HG03571 (cell line): ENCODE results near the gene EIF5A.
"Not testable (repeated sequence)": the region's sequence is repeated elsewhere in the genome, so short reads cannot be mapped to it uniquely, and the experiment has no call there.

ENCODE experiments used
- ATAC-seq: cut with Tn5 transposase; IDR thresholded peaks from one replicate; pipeline ENCODE4 v1.9.1; 2021; ENCODE audit not compliant: unreplicated experiment

The EIF5A gene

DNA sequence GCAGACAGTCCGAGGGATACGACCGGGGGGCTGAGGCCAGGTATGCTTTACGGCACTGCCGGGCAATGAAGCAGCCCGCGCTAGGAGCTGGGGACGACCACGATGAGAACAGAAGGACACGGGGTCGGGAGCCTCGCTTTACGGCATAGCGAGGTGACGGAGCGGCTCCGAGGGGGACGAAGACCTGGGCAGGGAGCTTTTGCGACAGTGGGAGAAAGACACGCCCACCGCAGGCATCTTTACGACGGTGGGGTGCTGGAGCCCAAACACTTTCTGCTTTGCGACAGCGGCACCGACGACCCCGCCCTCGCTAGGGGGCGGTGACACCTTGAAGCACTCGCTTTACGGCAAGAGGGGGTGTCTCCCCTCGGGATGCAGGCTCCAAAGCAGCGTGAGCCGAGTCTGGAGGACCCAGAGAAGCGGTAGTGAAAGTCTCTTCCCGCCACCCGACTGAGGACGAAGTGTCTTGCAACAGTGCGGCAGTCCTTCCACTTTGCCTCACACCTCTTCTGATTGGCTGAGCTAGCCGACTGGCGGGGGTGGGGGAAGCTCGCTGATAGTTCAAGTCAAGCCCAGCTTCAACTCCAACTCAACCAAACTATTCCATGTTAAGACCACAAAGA lies 22.1 kb downstream of the EIF5A start:
- peak; percentile 44 for ATAC-seq

- ATAC-seq, result peak; percentile 29
These were observed 22.7 kb downstream of the EIF5A start for GRCh38 chr17:7329997-7330637.

GRCh38 chr17:7330638-7331015 lies 23.2 kb downstream of the EIF5A start:
- ATAC-seq, result no peak

DNA sequence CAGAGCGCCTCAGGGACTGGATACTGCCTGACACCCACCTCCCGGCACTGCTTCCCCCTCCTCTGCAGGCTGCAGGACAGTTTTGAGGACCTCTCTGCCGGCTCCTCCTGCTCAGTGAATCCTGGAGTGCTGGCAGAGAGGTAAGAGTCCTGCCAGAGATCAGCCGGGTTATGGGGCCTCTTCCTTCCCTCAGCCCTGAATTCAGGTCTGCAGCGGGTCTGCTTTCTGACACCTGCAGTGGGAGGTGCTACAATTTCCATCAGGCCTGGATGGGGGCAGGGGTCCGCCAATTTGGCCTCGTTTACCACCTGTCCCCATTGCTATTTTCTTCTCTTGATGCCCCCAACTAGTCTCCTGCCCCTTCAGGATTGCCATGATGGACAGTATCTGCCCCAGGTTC lies 24.7 kb downstream of the EIF5A start:
- ATAC-seq, result no peak

DNA sequence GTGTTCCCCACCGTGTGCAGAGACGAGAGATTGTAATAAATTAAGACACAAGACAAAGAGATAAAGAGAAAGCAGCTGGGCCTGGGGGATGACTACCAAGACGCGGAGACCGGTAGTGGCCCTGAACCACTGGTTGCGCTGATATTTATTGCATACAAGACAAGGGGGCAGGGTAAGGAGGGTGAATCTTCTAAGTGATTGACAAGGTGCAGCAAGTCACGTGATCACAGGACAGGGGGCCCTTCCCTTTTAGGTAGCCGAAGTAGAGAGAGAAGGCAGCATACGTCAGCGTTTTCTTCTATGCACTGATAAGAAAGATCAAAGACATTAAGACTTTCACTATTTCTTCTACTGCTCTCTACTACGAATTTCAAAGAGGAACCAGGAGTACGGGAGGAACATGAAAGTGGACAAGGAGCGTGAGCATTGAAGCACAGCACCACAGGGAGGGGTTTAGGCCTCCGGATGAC lies 25.2 kb downstream of the EIF5A start:
- not testable (repeated sequence) for ATAC-seq

DNA sequence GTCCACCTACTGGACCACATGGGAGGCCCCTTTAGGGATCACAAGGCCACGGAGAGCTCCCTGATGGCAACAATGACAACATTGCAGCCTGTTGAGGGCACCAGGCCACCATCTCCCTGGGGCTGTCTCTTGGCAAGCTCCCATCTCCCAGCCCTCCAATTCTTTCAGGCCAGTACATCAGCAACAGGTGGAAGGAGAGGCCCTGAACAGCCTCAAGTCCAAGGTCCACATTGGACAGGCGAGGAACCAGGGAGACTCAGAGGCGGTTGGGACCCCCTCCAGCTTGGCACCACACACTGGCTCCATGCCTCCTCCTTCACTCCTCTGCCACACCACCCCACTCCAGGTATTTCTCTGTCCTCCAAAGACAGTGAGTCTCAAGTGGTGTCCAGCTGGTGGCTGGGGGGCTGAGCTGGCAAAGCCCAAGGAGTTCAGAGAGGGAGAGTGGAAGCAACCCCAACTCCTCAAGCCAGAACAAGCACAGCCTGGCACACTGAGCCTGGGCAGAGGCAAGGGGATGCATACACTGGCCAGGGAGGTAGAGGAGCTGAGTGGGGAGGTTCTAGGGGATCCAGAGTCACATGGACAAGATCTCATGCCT lies 27.6 kb downstream of the EIF5A start:
- no peak for ATAC-seq

DNA sequence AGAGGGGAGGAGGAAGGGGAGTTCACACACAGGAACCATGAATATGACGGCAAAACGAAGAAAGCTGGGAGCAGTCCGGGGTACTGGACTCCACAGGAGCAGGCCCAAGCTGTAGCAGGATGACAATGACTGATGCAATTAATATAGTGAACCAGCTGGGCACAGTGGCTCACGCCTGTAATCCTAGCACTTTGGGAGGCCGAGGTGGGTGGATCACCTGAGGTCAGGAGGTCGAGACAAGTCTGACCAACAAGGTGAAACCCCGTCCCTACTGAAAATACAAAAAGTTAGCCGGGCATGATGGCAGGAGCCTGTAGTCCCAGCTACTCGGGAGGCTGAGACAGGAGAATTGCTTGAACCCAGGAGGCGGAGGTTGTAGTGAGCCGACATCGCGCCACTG lies 28.3 kb downstream of the EIF5A start:
- ATAC-seq, result not testable (repeated sequence)

DNA sequence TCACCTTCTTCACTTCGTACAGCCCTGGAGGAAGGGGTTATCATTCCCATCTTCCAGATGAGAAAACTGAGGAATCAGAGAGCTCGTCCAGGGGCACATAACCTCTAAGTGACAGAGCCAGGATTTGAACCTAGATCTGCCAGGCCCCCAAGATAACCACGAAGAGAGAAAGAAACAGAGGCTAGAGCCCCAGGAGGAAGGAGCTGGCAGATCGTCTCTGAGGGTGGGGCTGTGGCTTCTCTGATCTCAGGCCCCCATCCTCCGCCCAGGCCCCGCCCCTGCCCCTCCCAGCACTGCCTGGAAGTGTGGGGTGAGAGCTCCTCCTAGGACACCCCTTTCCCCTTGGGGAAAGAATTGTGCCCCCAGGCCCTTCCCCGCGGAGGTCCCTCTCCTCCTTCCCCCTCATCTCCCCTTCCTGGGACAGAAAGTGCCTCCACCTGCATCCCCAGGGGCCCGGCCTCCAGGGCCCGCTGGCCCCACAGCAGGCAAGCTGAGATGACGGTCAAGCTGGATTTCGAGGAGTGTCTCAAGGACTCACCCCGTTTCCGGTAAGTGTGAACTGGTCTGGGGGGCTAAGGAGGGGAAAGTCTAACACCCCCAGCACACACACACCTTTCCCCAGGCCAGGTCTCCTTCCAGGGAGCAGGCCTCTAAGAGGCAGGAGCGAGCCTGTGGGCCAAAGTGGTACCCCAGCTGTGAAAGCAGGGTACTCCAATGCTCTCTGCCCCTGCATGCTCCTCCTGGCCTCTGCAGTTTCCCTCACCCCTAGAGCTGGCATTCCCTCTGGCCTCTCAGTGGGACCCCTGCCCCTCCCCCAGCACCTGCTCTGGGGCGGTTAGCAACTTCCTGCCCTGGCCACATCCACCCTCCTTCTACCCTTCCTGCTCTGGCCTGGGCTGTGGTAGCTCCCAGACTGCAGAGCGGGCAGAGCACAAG lies 29.1 kb downstream of the EIF5A start, which contains the start of gene ACAP1:
TSS of gene ACAP1 (plus strand) at position 290 of the 936 bp plus-strand sequence. CDS start at position 496, 206 bp downstream.
- ATAC-seq, result no peak

- ATAC-seq, result not testable (repeated sequence)
These were observed 30.2 kb downstream of the EIF5A start for GRCh38 chr17:7337600-7337999.

DNA sequence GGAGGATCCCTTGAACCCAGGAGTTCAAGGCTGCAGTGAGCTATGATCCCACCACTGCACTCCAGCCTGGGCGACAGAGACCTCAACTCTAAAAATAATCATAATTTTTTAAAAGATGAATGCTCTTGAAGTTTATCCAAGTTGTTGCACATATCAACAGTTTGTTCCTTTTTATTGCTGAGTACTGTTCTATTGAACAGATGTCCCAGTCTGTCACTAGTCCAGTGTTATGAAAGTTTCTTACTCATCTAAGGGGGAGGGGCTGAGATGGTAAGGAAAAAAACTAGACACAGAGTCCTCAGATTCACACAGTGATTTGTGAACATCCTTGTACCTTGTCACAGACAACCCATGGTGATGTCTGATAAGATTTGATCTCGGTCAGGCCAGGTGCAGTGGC lies 32.8 kb downstream of the EIF5A start:
- ATAC-seq, result no peak

DNA sequence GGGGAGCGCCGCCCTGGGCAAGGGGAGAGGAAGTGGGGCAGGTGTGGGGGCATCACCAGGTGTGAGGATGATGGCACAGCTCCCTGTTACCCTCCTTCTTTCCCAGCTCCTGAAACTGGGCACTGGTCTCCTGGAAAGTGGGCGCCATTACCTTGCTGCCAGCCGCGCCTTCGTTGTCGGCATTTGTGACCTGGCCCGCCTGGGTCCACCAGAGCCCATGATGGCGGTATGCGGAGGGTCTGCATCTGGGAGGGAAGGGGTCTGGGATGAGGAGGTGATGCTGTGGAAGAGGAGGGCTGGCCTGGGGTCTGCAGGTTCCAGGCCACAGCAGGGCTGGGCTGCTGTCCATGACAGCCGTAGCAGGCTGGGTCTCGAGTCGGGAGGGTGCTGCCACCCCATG lies 34.4 kb downstream of the EIF5A start:
- ATAC-seq, result no peak

DNA sequence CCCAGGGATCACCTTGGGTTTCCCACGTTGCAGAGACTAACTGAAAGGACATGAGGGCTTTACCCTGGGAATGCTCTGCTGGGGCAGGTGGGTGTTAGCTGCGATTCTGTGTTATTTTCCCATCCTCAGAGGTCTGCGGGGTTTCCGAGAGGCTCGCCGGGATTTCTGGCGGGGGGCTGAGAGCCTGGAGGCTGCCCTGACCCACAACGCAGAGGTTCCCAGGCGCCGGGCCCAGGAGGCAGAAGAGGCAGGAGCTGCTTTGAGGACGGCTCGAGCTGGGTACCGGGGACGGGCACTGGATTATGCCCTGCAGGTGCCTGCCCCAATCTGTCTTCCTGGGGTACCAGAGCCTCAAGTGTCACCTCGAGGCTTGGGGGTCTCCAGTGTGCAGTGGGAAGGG lies 35.8 kb downstream of the EIF5A start:
- no peak for ATAC-seq

GRCh38 chr17:7346761-7347614 lies 39.6 kb downstream of the EIF5A start:
- no peak for ATAC-seq

- ATAC-seq, result no peak
These were observed 40.4 kb downstream of the EIF5A start for GRCh38 chr17:7347630-7348477.

DNA sequence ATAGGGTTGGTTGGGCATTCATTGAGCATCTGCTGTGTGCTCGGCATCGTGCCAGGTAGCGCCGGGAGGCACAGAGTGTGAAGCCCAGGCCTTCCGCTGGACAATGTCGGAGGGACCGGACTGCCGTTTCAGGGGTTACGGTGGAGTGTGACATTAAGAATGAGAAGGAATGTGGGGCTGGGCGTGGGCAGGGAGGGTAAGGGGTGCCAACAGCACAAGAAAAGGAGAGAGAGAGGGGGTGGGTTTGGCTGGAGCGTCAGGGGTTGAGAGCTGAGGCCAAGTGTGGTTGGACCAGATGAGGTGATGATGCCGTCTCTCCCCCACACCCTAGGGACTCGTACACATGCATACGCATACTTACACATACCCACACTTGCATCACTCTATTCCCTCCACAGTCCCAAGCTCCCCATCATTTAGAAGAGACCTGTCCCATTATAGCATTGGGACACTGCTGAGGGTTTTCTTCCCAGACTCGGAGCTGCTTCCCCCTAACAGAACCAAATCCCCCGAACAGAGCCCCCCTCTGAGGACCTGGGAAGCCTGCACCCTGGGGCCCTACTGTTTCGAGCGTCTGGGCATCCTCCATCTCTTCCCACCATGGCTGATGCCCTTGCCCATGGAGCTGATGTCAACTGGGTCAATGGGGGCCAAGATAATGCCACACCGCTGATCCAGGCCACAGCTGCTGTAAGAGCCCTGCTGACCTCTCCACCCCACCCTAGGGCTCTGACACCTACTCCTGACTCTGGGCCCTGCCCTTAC lies 41.2 kb downstream of the EIF5A start:
- no peak for ATAC-seq

DNA sequence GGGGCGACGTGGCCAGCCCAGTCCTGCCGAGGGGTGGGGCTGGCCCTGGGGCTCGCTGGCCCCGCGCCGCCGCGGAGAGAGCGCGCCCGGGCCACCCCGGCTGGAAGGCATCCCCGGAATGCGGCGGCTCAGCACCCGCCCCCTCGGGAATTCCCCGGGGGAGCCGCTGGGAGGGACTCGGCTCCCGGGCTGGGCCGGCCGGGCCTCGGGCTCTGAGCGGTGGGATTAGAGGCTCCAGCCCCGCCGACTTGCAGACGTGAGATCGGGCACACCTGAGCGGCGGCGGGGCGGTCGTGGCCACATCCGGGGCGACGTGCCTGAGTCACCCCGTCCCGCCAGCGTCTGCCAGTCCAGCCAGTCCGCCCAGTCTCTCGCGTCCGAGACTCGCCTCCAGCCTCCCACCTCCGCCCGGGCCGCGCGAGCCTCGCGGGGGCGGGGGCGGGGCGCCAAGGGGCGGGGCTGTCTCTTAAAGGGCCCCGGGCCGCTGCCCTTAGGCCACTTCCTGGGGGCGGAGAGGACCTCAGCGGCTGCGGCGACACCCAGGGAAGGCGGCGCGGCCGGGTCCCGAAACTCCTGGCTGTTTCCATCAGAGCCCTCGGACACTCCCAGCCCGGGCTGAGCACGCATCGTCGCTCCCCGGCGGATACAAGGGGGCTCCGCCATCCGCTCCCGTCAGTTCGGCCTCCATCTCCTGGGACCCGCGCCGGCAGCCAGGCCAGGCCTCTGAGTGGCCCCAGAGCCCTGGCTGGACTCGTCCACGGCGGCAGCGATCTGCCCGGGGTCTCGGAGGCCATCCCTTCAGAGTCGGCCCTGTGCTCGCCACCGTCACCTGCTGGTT lies 44.5 kb downstream of the EIF5A start, which contains the start of gene KCTD11:
TSS of gene KCTD11 (plus strand) at position 498 of the 838 bp plus-strand sequence.
- ATAC-seq, result peak; percentile 44

DNA sequence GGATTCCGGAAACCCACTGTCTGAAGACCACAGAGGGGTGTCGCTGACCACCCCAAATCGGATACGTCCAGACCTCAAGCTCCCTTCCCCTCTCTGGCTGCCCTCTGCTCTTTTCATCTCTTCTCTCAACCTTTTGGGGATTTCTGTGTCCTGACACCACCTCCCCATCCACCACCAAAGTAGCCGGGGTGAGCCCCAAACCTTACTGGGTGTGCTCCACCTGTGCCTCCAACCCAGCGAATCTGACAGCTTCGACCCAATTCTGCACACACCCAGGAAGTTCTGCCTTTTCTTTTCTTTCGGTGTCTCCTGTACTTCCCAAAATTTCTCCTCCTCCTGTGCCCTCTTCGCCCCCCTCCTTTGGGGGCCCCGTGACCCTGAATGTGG lies 45.1 kb downstream of the EIF5A start:
- ATAC-seq, result no peak
